Measurements from ENCODE around the gene IP6K3. TPM values are rescaled to one million over a fixed set of nuclear protein-coding genes. Genes with fewer than 3 reads are reported as not detected.
A peak's percentile ranks its signal among the peaks of the same experiment; 100 is the strongest.

The IP6K3 gene
- total and polyA plus RNA-seq, 11 donors, result 11.7 to 72.4 (median 30.8) TPM

GRCh38 chr6:33689148-33689494 lies 57.6 kb downstream of the IP6K3 start:
- Histone ChIP-seq H3K4me3 (no peak overlapping the region), H3K27ac (no peak overlapping the region), H3K27me3 (no peaks in the 10 kb centered on the region), H3K36me3 (peaks cover 0 to 79% (median 45%) of the 10 kb centered on the region in 9 donors), H3K9me3 (no peaks in the 10 kb centered on the region), H3K4me1 (peaks cover 0 to 42% (median 30%) of the 10 kb centered on the region in 12 donors)
- DNase-seq (no peak), ATAC-seq (no peak)
- intact Hi-C loops (cut with DNase I), result no loop called here
- no peak for TF ChIP-seq POLR2A (IDR thresholded peaks at IDR 0.05)
- TF ChIP-seq, protein P1, sequence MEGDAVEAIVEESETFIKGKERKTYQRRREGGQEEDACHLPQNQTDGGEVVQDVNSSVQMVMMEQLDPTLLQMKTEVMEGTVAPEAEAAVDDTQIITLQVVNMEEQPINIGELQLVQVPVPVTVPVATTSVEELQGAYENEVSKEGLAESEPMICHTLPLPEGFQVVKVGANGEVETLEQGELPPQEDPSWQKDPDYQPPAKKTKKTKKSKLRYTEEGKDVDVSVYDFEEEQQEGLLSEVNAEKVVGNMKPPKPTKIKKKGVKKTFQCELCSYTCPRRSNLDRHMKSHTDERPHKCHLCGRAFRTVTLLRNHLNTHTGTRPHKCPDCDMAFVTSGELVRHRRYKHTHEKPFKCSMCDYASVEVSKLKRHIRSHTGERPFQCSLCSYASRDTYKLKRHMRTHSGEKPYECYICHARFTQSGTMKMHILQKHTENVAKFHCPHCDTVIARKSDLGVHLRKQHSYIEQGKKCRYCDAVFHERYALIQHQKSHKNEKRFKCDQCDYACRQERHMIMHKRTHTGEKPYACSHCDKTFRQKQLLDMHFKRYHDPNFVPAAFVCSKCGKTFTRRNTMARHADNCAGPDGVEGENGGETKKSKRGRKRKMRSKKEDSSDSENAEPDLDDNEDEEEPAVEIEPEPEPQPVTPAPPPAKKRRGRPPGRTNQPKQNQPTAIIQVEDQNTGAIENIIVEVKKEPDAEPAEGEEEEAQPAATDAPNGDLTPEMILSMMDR (IDR thresholded peaks at IDR 0.05), result no peak
- WGBS, 4 donors, result 77 to 96% (median 83%) methylated on average over 12 of the region's 12 CpGs

DNA sequence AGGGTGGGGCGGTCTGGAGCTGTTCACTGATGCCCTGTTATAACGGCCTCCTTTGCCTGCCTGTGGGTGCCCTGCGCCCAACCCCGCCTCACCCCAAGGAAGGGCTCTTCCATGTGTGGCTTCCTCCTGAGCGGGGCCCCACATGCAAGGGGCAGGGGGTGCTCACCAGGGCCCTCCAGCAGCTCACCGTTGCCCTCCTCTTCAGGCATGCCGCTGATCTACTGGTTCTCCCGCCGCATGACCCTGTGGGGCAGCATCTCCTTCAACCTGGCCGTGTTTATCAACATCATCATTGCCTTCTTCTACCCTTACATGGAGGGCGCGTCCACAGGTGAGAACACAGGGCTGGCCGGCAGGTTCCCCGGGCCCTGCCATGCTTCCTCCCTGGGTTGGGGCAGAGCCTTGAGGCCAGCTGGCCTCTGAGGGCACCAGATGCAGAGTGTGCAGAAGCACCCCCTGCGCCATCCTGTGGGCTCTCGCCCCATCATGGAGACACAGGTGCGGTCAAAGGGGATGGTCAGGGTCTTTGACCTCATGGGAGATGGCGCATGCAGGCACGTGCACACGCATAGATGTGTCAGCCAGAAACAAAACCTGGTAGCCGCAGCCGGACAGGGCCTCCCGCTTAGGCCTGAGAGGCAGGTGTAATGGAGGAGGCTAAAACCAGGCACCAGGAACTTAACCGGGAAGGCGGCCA lies 58.1 kb downstream of the IP6K3 start:
- no peak for TF ChIP-seq POLR2A (IDR thresholded peaks at IDR 0.05)
- TF ChIP-seq, protein P1 (IDR thresholded peaks at IDR 0.05), result no peak
- DNase-seq (peak in 1 of 5 donors; percentile 12), ATAC-seq (no peak)
- H3K27ac ChIP-seq, result no peak overlapping the region
- no peaks in the 10 kb centered on the region for H3K9me3 ChIP-seq
- H3K36me3 ChIP-seq, result peaks cover 0 to 80% (median 46%) of the 10 kb centered on the region in 9 donors
- peaks cover 0 to 37% (median 25%) of the 10 kb centered on the region in 12 donors for H3K4me1 ChIP-seq
- intact Hi-C loops (cut with DNase I), result no loop called here
- 91 to 95% (median 93%) methylated on average over 20 to 25 of the region's 25 CpGs for WGBS, 4 donors
- H3K4me3 ChIP-seq, result no peak overlapping the region
- H3K27me3 ChIP-seq, result no peaks in the 10 kb centered on the region

GRCh38 chr6:33688006-33688405 lies 58.7 kb downstream of the IP6K3 start:
- H3K27me3 ChIP-seq, result no peaks in the 10 kb centered on the region
- H3K4me1 ChIP-seq, result peaks cover 0 to 31% (median 19%) of the 10 kb centered on the region in 12 donors
- H3K4me3 ChIP-seq, result no peak overlapping the region
- no peak for TF ChIP-seq POLR2A (IDR thresholded peaks at IDR 0.05)
- TF ChIP-seq, protein P1 (IDR thresholded peaks at IDR 0.05), result no peak
- H3K27ac ChIP-seq, result no peak overlapping the region
- DNase-seq, result peak in 1 of 5 donors; percentile 16
- intact Hi-C loops (cut with DNase I), result no loop called here
- no peaks in the 10 kb centered on the region for H3K9me3 ChIP-seq
- ATAC-seq, result no peak
- H3K36me3 ChIP-seq, result peaks cover 0 to 82% (median 46%) of the 10 kb centered on the region in 9 donors
- WGBS, 4 donors, result 95 to 100% (median 96%) methylated on average over 3 to 20 of the region's 20 CpGs

GRCh38 chr6:33686981-33687975 lies 59.4 kb downstream of the IP6K3 start:
- Histone ChIP-seq H3K27me3 (no peaks in the 10 kb centered on the region), H3K36me3 (peaks cover 0 to 88% (median 48%) of the 10 kb centered on the region in 9 donors), H3K9me3 (no peaks in the 10 kb centered on the region), H3K4me3 (no peak overlapping the region), H3K4me1 (peaks cover 0 to 23% (median 12%) of the 10 kb centered on the region in 12 donors), H3K27ac (no peak overlapping the region)
- WGBS, 4 donors, result 93 to 97% (median 96%) methylated on average over 26 to 27 of the region's 27 CpGs
- intact Hi-C loops (cut with DNase I), result no loop called here
- no peak for ATAC-seq
- DNase-seq, result no peak
- TF ChIP-seq POLR2A (IDR thresholded peaks at IDR 0.05), result no peak
- TF ChIP-seq, protein P1 (IDR thresholded peaks at IDR 0.05), result no peak

All from heart left ventricle (tissue), 16 donors.